Neural cell (in vitro differentiated cells): ENCODE results near the gene NUFIP1.

Source experiments
- CTCF ChIP-seq: fragments of 450-650 bp; IDR thresholded peaks from 2 replicates; pipeline ENCODE4 v1.5.1; 2014; ENCODE audit warnings: antibody characterized with exemption, mild to moderate bottlenecking, moderate library complexity; ENCODE audit not compliant: poor library complexity, severe bottlenecking
- EP300 ChIP-seq: fragments of 450-650 bp; conservative IDR thresholded peaks from 2 replicates; pipeline ENCODE4 v1.6.1; 2014; ENCODE audit warnings: antibody characterized with exemption, mild to moderate bottlenecking, moderate library complexity; ENCODE audit not compliant: poor library complexity, severe bottlenecking
- EZH2 ChIP-seq: fragments of 200-600, 300-800 bp; shearing (Covaris generic), sonication (generic); IDR thresholded peaks from 2 replicates; pipeline ENCODE4 v1.6.1; 2014; ENCODE audit warnings: antibody characterized with exemption, low read length, borderline replicate concordance, mild to moderate bottlenecking; ENCODE audit not compliant: insufficient read depth, poor library complexity, severe bottlenecking
- POLR2AphosphoS5 ChIP-seq: IDR thresholded peaks from 2 replicates; pipeline ENCODE4 v1.6.1; 2012
- RAD21 ChIP-seq: fragments of 450-650 bp; conservative IDR thresholded peaks from 2 replicates; pipeline ENCODE4 v1.6.1; 2014; ENCODE audit warnings: antibody characterized with exemption, mild to moderate bottlenecking, moderate library complexity

DNA sequence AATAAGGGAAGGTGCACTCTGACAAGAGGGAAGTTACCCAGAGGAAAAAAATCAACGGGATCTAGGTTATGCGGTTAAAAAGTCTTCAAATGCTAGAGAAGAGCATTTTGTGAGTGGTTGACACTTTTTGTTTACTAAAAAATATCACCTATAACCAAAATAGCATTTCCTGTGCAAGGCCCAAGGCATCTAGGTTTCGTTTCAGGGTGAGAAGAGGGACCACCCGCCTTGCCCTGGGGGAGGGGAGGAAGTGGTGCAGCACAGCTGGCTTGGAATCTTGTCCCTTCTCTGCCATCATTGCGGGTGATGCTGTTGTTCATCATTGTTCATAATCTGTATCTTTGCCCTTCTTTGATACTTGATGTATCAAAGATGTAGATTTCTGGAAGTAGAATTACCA is 80.6 kb downstream of the NUFIP1 start:
- TF ChIP-seq CTCF (no peak), EP300 (no peak), RAD21 (no peak), EZH2 (no peak), POLR2AphosphoS5 (no peak)
